Uterus (tissue), 4 donors: ENCODE data around the gene TROAP. TPM values are rescaled to one million over a fixed set of nuclear protein-coding genes. Genes with fewer than 3 reads are reported as not detected.

ENCODE experiments used
- DNase-seq, 2 donors: peaks; one replicate each; pipeline ENCODE4 v3.0.0-alpha.2; 2019 to 2020
- H3K27ac ChIP-seq, 2 donors: fragments of 200-600 bp; sonication (generic); 1 replicate in 1 of 2; 2 replicates in 1 of 2; pipeline ENCODE4 v1.5.1; 2016 to 2018
- H3K27me3 ChIP-seq, 2 donors: fragments of 200-600 bp; sonication (generic); one replicate each; pipeline ENCODE4 v1.5.1; 2018 to 2019; ENCODE audit warnings: control low read depth in 1 of 2
- H3K36me3 ChIP-seq, 2 donors: fragments of 200-600 bp; sonication (generic); one replicate each; pipeline ENCODE4 v1.5.1; 2019; ENCODE audit warnings: control low read depth in 1 of 2
- H3K4me1 ChIP-seq, 2 donors: fragments of 200-600 bp; sonication (generic); one replicate each; pipeline ENCODE4 v1.5.1; 2018 to 2019; ENCODE audit warnings: control low read depth in 1 of 2
- H3K4me3 ChIP-seq, 2 donors: fragments of 200-600 bp; sonication (generic); 1 replicate in 1 of 2; 2 replicates in 1 of 2; pipeline ENCODE4 v1.5.1; 2018 to 2019; ENCODE audit warnings: mild to moderate bottlenecking in 1 of 2
- H3K9me3 ChIP-seq, 2 donors: fragments of 200-600 bp; sonication (generic); one replicate each; pipeline ENCODE4 v1.5.1; 2019; ENCODE audit warnings: control low read depth in 1 of 2
- POLR2A ChIP-seq, 2 donors: fragments of 450-650 bp; IDR thresholded peaks; one replicate each; pipeline ENCODE4 v1.6.1; 2016; ENCODE audit warnings: antibody characterized with exemption in 2 of 2, mild to moderate bottlenecking in 1 of 2, moderate library complexity in 1 of 2
- intact Hi-C: fragments of 100-400 bp; cut with DNase I; formaldehyde crosslinking; loops from one replicate; pipeline ENCODE4 v1.15.1; 2023; ENCODE audit warnings: low total_unique reads
- total RNA-seq, 4 donors: library from RNA; depleted of rRNA in 3 of 4; stranded (reverse); fragments of >200 nt in 3 of 4; gene quantifications; one replicate each; pipeline versions ENCODE4 v1.1.0 to v1.2.4, GENCODE V29; 2014 to 2023
- TF ChIP-seq, protein P1 (sequence below), 4 experiments: fragments of 200-600 bp in 2 of 4; fragments of 450-650 bp in 2 of 4; sonication (generic) in 2 of 4; IDR thresholded peaks; one replicate each; pipeline ENCODE4 v1.5.1; 2016 to 2019; ENCODE audit warnings: antibody characterized with exemption in 4 of 4, mild to moderate bottlenecking in 2 of 4, moderate library complexity in 1 of 4
- donor health status: DM: yes; HTN: yes; CAD: no.

TROAP gene
- total RNA-seq, 4 donors from 2014 or later: 1.8 to 10.2 TPM; not detected in 2

DNA sequence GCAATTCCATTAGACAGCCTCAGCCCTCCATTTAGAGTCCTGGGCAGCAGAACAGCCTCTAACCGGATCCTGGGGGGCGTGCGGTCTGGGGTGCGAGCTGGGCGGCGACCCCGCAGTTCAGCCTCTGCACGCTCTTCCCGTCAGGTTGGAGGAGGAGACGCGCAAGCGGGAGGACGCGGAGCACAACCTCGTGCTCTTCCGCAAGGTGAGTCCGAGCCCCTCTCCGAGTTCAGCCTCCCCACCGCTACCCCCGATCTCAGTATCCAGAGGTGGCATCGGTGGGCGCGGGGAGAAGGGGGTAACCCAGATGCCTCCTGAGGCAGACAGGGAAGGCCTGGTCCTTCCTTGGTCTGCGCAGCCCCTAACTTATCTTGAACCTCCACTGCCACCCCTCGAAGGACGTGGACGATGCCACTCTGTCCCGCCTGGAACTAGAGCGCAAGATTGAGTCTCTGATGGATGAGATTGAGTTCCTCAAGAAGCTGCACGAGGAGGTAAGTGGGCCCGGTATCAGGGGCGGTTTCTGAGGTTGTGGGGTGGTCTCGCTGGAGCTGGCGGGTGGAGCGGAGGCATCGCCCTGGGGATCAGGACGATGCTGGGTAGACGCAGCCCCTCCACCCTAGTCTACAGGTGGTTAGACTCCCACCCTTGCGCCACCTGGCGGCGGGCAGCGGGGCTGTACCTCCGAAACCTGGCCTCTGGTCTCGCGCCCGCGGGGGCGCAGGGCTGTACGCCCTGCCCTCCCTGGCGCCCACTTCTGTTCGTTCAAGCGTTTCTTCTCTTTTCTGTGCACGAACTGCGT, 26.8 kb upstream of the TROAP start:
- no peak overlapping the region for H3K27ac ChIP-seq
- no peaks in the 10 kb centered on the region for H3K36me3 ChIP-seq
- H3K9me3 ChIP-seq: no peaks in the 10 kb centered on the region
- no peak for DNase-seq
- intact Hi-C loops: no loop called here
- TF ChIP-seq POLR2A (IDR thresholded peaks at IDR 0.05): no peak
- TF ChIP-seq, protein P1, sequence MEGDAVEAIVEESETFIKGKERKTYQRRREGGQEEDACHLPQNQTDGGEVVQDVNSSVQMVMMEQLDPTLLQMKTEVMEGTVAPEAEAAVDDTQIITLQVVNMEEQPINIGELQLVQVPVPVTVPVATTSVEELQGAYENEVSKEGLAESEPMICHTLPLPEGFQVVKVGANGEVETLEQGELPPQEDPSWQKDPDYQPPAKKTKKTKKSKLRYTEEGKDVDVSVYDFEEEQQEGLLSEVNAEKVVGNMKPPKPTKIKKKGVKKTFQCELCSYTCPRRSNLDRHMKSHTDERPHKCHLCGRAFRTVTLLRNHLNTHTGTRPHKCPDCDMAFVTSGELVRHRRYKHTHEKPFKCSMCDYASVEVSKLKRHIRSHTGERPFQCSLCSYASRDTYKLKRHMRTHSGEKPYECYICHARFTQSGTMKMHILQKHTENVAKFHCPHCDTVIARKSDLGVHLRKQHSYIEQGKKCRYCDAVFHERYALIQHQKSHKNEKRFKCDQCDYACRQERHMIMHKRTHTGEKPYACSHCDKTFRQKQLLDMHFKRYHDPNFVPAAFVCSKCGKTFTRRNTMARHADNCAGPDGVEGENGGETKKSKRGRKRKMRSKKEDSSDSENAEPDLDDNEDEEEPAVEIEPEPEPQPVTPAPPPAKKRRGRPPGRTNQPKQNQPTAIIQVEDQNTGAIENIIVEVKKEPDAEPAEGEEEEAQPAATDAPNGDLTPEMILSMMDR (IDR thresholded peaks at IDR 0.05): peak; percentile 32 to 39 (median 36)
- no peak overlapping the region for H3K4me3 ChIP-seq
- peaks cover 24 to 35% of the 10 kb centered on the region in 2 donors for H3K27me3 ChIP-seq
- H3K4me1 ChIP-seq: peaks cover 0 to 15% of the 10 kb centered on the region in 2 donors

DNA sequence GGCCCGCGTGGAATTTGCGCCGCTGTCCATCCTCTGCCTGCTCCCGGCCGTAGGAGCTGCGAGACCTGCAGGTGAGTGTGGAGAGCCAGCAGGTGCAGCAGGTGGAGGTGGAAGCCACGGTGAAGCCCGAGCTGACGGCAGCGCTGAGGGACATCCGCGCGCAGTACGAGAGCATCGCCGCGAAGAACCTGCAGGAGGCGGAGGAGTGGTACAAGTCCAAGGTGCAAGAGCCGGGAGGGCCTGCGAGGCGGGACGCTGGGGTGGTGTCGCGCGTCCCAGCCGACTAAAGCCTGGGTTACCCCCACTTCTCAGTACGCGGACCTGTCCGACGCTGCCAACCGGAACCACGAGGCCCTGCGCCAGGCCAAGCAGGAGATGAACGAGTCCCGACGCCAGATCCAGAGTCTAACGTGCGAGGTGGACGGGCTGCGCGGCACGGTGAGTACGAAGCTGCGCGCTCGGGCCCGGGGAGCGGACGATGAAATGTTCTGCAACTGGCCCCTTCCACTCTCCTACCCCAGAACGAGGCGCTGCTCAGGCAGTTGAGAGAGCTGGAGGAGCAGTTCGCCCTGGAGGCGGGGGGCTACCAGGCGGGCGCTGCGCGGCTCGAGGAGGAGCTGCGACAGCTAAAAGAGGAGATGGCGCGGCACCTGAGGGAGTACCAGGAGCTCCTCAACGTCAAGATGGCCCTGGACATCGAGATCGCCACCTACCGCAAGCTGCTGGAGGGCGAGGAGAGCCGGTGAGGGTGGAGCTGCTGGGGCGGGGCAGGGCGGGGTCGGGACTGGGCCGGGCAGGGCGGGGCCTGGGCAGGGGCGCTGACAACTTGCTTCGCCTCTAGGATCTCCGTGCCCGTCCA, 26.0 kb upstream of the TROAP start:
- Histone ChIP-seq H3K9me3 (no peaks in the 10 kb centered on the region), H3K4me3 (no peak overlapping the region), H3K27me3 (peaks cover 24 to 40% of the 10 kb centered on the region in 2 donors), H3K27ac (no peak overlapping the region), H3K36me3 (no peaks in the 10 kb centered on the region), H3K4me1 (peaks cover 0 to 15% of the 10 kb centered on the region in 2 donors)
- no peak for DNase-seq
- intact Hi-C loops: no loop called here
- TF ChIP-seq, protein P1 (IDR thresholded peaks at IDR 0.05): peak in 1 of 4 experiments; percentile 0
- no peak for TF ChIP-seq POLR2A (IDR thresholded peaks at IDR 0.05)

DNA sequence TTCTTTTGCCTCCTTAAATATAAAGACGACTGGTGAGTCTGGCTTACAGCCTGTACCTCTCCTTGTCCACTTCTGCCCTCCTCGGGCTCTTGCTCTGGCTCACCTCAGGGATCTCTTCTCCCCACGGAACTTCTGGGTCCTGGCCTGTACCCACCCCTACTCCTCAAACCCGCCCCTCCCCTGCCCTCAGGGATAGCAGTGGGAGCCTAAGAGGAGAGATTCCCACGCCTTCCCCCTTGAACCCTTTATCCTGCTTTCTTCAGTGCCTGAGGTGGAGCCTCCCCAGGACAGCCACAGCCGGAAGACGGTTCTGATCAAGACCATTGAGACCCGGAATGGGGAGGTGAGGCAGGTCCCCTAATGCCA, 25.4 kb upstream of the TROAP start:
- Histone ChIP-seq H3K27ac (no peak overlapping the region), H3K27me3 (peaks cover 24 to 40% of the 10 kb centered on the region in 2 donors), H3K4me1 (peaks cover 0 to 15% of the 10 kb centered on the region in 2 donors), H3K9me3 (no peaks in the 10 kb centered on the region), H3K4me3 (no peak overlapping the region), H3K36me3 (no peaks in the 10 kb centered on the region)
- no peak for DNase-seq
- no peak for TF ChIP-seq POLR2A (IDR thresholded peaks at IDR 0.05)
- TF ChIP-seq, protein P1 (IDR thresholded peaks at IDR 0.05): no peak
- intact Hi-C loops: no loop called here

DNA sequence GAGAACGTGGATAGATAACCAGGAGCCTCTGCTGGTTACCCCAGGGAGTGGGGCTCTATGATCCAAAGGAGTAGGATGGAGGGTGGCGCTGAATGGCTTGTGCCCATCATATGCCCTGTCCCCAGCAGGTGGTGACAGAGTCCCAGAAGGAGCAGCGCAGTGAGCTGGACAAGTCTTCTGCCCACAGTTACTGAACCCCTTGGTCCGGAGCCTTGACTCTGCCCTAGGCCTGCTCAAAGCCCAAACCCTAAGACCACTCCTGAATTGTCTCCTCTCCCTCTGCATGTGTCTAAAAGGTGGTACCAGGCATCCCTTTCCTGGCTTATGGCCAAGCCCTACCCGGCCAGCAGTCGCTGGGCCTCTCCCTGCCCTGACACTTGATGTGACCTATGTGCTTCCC, 24.9 kb upstream of the TROAP start:
- Histone ChIP-seq H3K27me3 (peaks cover 24 to 40% of the 10 kb centered on the region in 2 donors), H3K4me3 (no peak overlapping the region), H3K27ac (no peak overlapping the region), H3K4me1 (peaks cover 0 to 12% of the 10 kb centered on the region in 2 donors), H3K36me3 (no peaks in the 10 kb centered on the region), H3K9me3 (no peaks in the 10 kb centered on the region)
- DNase-seq: no peak
- TF ChIP-seq, protein P1 (IDR thresholded peaks at IDR 0.05): no peak
- no peak for TF ChIP-seq POLR2A (IDR thresholded peaks at IDR 0.05)
- intact Hi-C loops: no loop called here

DNA sequence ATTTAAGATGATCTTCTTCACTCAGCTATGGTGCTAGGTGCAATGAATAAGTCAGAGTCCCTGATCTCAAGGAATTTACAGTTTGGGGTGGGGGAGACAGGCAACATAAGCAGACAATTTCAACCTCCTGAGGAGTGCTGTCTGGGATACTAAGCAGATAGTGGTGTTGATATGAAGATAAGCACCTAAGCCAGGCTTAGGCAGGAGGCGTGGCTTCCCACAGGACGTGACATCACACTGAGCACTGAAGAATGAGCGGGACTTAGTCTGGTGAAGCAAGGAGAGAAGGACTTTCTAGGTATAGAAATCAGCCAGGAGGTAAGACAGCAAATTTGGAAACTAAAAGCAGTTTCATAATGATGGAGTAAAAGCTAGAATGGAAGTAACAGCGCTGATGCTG, 21.3 kb upstream of the TROAP start:
- H3K27me3 ChIP-seq: peaks cover 16 to 29% of the 10 kb centered on the region in 2 donors
- intact Hi-C loops: no loop called here
- H3K4me3 ChIP-seq: no peak overlapping the region
- H3K36me3 ChIP-seq: no peaks in the 10 kb centered on the region
- H3K9me3 ChIP-seq: no peaks in the 10 kb centered on the region
- H3K27ac ChIP-seq: no peak overlapping the region
- peaks cover 0 to 7% of the 10 kb centered on the region in 2 donors for H3K4me1 ChIP-seq
- TF ChIP-seq, protein P1 (IDR thresholded peaks at IDR 0.05): no peak
- TF ChIP-seq POLR2A (IDR thresholded peaks at IDR 0.05): no peak
- no peak for DNase-seq
